Measurements from ENCODE around the gene PHOSPHO1. TPM values are rescaled to one million over a fixed set of nuclear protein-coding genes. Genes with fewer than 3 reads are reported as not detected.
"Not testable (repeated sequence)": the region's sequence is repeated elsewhere in the genome, so short reads cannot be mapped to it uniquely, and the experiment has no call there.

PHOSPHO1 gene
- total RNA-seq, 1 donor from 2014 or later = not detected

DNA sequence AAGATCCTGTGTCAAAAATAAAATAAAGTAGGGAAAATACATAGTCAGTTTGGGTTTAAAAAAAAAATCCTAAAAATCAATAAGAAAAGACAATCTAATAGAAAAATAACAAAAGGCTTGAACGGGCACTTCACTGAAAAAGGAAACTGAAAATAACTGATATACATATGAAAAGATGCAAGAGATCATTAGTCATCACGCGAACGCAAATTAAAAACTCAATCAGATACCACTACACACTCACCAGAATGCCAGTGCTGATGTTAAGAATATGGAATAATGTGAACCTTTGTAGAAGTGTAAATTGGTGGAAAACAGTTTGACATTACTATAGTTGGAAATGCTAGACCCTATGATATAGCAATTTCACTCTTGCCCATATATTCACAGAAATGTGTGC is 34.8 kb downstream of the PHOSPHO1 start:
- intact Hi-C loops (cut with micrococcal nuclease) = loop anchor here (10.0 kb wide), 1 partner anchor 1091 kb away; the partner anchor contains the start of genes CBX1 and SNX11

DNA sequence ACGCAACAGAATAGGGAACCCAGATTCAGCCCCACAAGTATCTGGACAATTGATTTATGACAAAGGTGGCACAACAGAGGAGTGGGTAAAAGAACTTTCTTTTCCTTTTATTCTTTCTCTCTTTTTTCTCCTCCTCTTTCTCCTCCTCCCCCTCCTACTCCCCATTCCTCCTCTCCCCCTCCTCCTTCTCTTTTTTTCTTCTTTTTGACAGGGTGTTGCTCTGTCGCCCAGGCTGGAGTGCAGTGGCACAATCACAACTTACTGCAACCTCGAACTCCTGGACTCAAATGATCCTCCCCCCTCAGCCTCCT is 36.3 kb downstream of the PHOSPHO1 start:
- intact Hi-C loops (cut with micrococcal nuclease) = loop anchor here (5.0 to 10.0 kb wide), 4 partner anchors 352 to 1547 kb away; partner anchors contain the start of genes CBX1, KPNB1, LRRC46 and MRPL10

- intact Hi-C loops (cut with micrococcal nuclease) = loop anchor here (2.0 to 10.0 kb wide), 8 partner anchors 249 to 1546 kb away; partner anchors contain the start of genes CBX1, KPNB1, LRRC46 and MRPL10
Observed at GRCh38 chr17:49193513-49194296, 36.9 kb downstream of the PHOSPHO1 start.

DNA sequence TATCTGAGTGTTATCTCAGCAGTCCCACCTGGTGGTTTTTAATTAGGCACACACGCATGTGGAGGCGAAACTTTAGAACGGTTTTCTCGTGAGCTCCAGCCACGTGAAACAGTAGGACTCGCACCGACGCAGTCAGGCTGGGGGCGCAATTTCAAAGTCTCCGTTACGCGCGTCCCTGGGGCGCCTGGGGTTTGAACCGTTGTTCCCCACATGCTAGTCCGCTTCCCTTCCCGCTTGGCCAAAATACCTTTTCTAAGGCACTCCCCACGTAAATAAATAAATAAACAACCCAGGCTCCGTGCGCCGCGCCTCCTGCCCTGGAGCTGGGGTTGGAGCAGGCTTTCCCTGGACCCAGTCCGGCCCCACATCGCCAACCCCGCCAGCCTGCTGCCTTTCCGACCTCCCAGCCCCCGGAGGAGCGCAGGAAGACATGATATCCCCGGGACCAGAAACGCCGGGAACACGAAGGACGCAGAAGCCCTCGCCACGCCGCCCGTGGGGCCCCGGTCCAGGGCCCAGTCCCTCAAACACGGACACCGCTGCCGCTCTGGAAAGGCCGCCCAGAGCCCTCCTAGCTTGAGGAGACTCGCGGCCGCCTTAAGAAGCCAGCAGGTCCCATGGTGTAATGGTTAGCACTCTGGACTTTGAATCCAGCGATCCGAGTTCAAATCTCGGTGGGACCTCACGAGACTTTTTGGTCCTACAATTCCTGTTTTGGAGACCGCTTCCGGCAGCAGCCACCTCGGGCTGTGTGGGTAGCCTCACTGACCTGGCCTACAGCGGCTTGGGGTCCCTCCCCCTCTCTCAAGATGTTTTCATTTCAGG is 38.5 kb downstream of the PHOSPHO1 start:
- intact Hi-C loops (cut with micrococcal nuclease) = loop anchor here (1.0 to 10.0 kb wide), 17 partner anchors 12 to 1545 kb away; partner anchors contain the start of genes ABI3, ATP5MC1, CBX1 and FAM117A

DNA sequence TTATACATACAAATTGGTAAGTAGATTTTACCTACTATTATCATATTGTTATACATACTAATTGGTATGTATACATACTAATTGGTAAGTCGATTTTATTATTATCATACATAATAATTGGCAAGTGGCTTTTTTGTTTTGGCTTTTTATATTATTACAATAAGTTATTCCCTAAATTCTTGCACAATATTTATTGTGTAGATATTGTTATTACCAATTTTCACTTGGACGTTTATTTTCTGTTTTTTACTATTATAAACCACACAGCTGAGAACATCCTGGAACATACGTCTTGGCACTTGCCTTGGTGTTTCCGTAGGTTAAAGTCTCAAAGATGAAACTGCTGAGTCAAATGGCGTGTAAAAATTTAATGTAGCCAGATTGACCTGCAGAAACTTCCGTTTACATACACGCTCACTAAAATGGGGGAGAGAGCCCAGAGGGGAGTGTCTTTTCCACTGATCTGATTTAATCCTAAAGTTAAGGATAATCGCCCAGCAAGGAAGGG is 39.1 kb downstream of the PHOSPHO1 start:
- intact Hi-C loops (cut with micrococcal nuclease) = loop anchor here (5.0 to 10.0 kb wide), 4 partner anchors 349 to 1544 kb away; partner anchors contain the start of genes CBX1, KPNB1, LRRC46 and MRPL10

GRCh38 chr17:49190932-49191331 is 39.7 kb downstream of the PHOSPHO1 start:
- intact Hi-C loops (cut with micrococcal nuclease) = loop anchor here (5.0 to 10.0 kb wide), 4 partner anchors 349 to 1544 kb away; partner anchors contain the start of genes CBX1, KPNB1, LRRC46 and MRPL10

GRCh38 chr17:49187301-49187700 is 43.3 kb downstream of the PHOSPHO1 start:
- intact Hi-C loops (cut with micrococcal nuclease) = no loop called here

- intact Hi-C loops (cut with micrococcal nuclease) = not testable (repeated sequence)
Observed at GRCh38 chr17:49185381-49185780, 45.2 kb downstream of the PHOSPHO1 start.

DNA sequence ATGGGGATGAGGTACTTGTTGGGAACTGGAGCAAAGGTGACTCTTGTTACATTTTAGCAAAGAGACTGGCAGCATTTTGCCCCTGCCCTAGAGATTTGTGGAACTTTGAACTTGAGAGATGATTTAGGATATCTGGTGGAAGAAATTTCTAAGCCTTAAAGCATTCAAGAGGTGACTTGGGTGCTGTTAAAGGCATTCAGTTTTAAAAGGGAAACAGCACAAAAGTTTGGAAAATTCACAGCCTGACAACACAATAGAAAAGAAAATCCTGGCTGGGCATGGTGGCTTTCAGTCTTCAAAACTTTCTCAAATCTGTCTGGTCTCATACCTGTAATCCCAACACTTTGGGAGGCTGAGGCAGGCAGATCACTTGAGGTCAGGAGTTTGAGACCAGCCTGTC is 46.1 kb downstream of the PHOSPHO1 start:
- intact Hi-C loops (cut with micrococcal nuclease) = not testable (repeated sequence)

GRCh38 chr17:49183801-49184200 is 46.8 kb downstream of the PHOSPHO1 start:
- intact Hi-C loops (cut with micrococcal nuclease) = no loop called here

- intact Hi-C loops (cut with micrococcal nuclease) = no loop called here
Observed at GRCh38 chr17:49183341-49183740, 47.2 kb downstream of the PHOSPHO1 start.

DNA sequence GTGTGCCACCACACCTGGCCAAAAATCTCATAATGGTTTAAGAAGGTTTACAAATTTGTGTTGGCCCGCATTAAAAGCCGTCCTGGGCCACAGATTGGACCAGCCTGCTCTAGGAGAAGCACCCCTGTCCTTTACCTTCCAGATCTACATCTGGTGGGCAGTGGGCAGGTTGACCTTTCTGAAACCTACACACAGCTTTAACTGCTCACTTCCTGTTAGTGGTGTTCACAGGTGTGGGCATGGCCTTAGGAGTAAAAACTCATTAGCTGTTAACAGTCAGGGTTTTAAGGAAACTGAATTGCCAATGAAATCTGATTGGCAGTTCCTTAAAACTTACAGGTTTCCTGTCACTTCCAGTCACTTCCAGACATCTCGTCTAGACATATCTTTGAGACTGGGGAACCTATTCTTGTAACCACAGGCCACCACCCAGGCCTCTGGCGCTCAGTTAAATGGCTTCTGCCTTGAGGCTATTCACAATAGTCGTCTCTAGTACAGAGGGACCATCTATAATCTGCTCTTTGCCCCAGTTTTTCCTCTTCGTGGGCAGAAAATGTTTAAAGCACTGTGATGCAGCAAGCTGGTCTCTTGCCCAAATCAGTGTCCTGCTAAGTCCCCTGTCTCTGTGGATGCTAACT is 49.5 kb downstream of the PHOSPHO1 start:
- intact Hi-C loops (cut with micrococcal nuclease) = loop anchor here (1.0 to 2.0 kb wide), 5 partner anchors 11 to 214 kb away; no protein-coding TSS in a partner anchor

GRCh38 chr17:49180303-49180702 is 50.3 kb downstream of the PHOSPHO1 start:
- intact Hi-C loops (cut with micrococcal nuclease) = loop anchor here (1.0 to 2.0 kb wide), 5 partner anchors 12 to 214 kb away; no protein-coding TSS in a partner anchor

GRCh38 chr17:49175978-49176377 is 54.6 kb downstream of the PHOSPHO1 start:
- intact Hi-C loops (cut with micrococcal nuclease) = not testable (repeated sequence)

Other genes starting within 250 kb of the PHOSPHO1 start
- 0.02 and 0.10 TPM in 2 replicates for gene IGF2BP1, start 233.4 kb downstream of the PHOSPHO1 start, total RNA-seq
- 0.05 and 0.07 TPM in 2 replicates for gene B4GALNT2, start 98.0 kb downstream of the PHOSPHO1 start, total RNA-seq
- gene GNGT2, start 20.2 kb downstream of the PHOSPHO1 start, total RNA-seq = 22.5 and 24.4 TPM in 2 replicates
- 73.2 and 77.2 TPM in 2 replicates for gene ABI3, start 20.1 kb downstream of the PHOSPHO1 start, total RNA-seq
- 35.5 and 37.4 TPM in 2 replicates for gene ZNF652, start 131.5 kb upstream of the PHOSPHO1 start, total RNA-seq
- gene PHB1, start 184.1 kb upstream of the PHOSPHO1 start, total RNA-seq = 190 and 197 TPM in 2 replicates

Data from T-helper 1 cell treated with Interleukin-12 subunit alpha and Interleukin-12 subunit beta and Interleukin-4 antibody, amounts not matched to agents 30 ng/mL and 1 ng/mL, for 36 hours (primary cell).